LNCaP clone FGC (cell line): ENCODE results near the gene TBC1D14.

Source experiments
- DNase-seq: peaks from one replicate; pipeline ENCODE4 v3.0.0-alpha.2; 2011; ENCODE audit warnings: low read depth
- H3K4me3 ChIP-seq: 2 replicates; pipeline ENCODE4 v1.5.1; 2011; ENCODE audit warnings: mild to moderate bottlenecking, low read depth, low read length, control low read depth
- TF ChIP-seq, protein P1 (sequence below): IDR thresholded peaks from 2 replicates; pipeline ENCODE4 v1.5.1; 2012; ENCODE audit warnings: mild to moderate bottlenecking; ENCODE audit not compliant: control insufficient read depth, insufficient read depth; ENCODE audit errors: extremely low read depth

Gene TBC1D14

GRCh38 chr4:7034262-7035081, 124.8 kb downstream of the TBC1D14 start:
- peak; percentile 75 for DNase-seq
- H3K4me3 ChIP-seq: no peak overlapping the region
- TF ChIP-seq, protein P1, sequence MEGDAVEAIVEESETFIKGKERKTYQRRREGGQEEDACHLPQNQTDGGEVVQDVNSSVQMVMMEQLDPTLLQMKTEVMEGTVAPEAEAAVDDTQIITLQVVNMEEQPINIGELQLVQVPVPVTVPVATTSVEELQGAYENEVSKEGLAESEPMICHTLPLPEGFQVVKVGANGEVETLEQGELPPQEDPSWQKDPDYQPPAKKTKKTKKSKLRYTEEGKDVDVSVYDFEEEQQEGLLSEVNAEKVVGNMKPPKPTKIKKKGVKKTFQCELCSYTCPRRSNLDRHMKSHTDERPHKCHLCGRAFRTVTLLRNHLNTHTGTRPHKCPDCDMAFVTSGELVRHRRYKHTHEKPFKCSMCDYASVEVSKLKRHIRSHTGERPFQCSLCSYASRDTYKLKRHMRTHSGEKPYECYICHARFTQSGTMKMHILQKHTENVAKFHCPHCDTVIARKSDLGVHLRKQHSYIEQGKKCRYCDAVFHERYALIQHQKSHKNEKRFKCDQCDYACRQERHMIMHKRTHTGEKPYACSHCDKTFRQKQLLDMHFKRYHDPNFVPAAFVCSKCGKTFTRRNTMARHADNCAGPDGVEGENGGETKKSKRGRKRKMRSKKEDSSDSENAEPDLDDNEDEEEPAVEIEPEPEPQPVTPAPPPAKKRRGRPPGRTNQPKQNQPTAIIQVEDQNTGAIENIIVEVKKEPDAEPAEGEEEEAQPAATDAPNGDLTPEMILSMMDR: no peak

- DNase-seq: no peak
- H3K4me3 ChIP-seq: no peak overlapping the region
- TF ChIP-seq, protein P1: no peak
Observed at GRCh38 chr4:7037425-7037824, 127.8 kb downstream of the TBC1D14 start.

DNA sequence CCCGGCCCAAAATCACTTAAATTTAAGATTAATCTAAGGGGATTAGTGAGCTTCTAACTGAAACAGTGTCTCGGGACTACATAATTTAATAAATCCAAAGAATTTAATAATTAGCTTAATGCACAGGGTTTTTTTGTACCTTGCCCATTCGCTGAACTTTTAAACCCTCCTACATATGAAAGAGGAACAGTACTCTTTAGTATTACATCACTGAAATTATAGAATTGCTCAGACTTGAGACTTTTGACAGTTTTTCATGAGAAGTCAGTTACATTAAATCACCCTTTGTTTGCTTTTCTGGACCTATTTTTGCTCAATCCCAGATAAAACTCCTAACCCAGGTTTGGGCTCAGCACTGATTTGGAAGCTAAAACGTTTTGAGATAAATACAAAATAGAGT, 131.1 kb downstream of the TBC1D14 start:
- no peak overlapping the region for H3K4me3 ChIP-seq
- DNase-seq: no peak
- TF ChIP-seq, protein P1: no peak

GRCh38 chr4:7041246-7041645, 131.6 kb downstream of the TBC1D14 start:
- TF ChIP-seq, protein P1: no peak
- no peak for DNase-seq
- no peak overlapping the region for H3K4me3 ChIP-seq

- TF ChIP-seq, protein P1: no peak
- peak overlapping the region; percentile 80 for H3K4me3 ChIP-seq
- DNase-seq: no peak
Observed at GRCh38 chr4:7041801-7042502, 132.3 kb downstream of the TBC1D14 start.

GRCh38 chr4:7042503-7043283, 133.1 kb downstream of the TBC1D14 start:
- H3K4me3 ChIP-seq: peak overlapping the region; percentile 80
- TF ChIP-seq, protein P1: no peak
- DNase-seq: peak; percentile 91
